Breast epithelium (tissue), 4 donors: Measurements from ENCODE around the gene BMP2K. TPM values are rescaled to one million over a fixed set of nuclear protein-coding genes. Genes with fewer than 3 reads are reported as not detected.

Experiments
- DNase-seq, 2 donors: peaks; one replicate each; pipeline ENCODE4 v3.0.0-alpha.2; 2019; ENCODE audit warnings: low spot score in 2 of 2
- H3K27ac ChIP-seq, 2 donors: fragments of 200-600 bp; sonication (generic) in 1 of 2; one replicate each; pipeline ENCODE4 v1.5.1; 2016 to 2019; ENCODE audit warnings: mild to moderate bottlenecking in 1 of 2
- H3K27me3 ChIP-seq, 2 donors: fragments of 200-600 bp; sonication (generic) in 1 of 2; one replicate each; pipeline versions ENCODE4 v1.5.1 to v1.6.0; 2017 to 2019; ENCODE audit warnings: control low read depth in 1 of 2, mild to moderate bottlenecking in 1 of 2
- H3K36me3 ChIP-seq: fragments of 200-600 bp; one replicate; pipeline ENCODE4 v1.5.1; 2019
- H3K4me1 ChIP-seq, 2 donors: fragments of 200-600 bp; sonication (generic); one replicate each; pipeline ENCODE4 v1.5.1; 2016 to 2019; ENCODE audit warnings: control low read depth in 1 of 2
- H3K4me3 ChIP-seq, 3 donors: fragments of 200-600 bp; sonication (generic); 1 replicate in 2 of 3; 2 replicates in 1 of 3; pipeline ENCODE4 v1.5.1; 2016 to 2019; ENCODE audit warnings: mild to moderate bottlenecking in 3 of 3, moderate library complexity in 2 of 3
- H3K9me3 ChIP-seq, 2 donors: fragments of 200-600 bp; sonication (generic) in 1 of 2; one replicate each; pipeline ENCODE4 v1.5.1; 2016 to 2019; ENCODE audit warnings: control low read depth in 1 of 2
- POLR2A ChIP-seq: fragments of 450-650 bp; IDR thresholded peaks from one replicate; pipeline ENCODE4 v1.6.1; 2016; ENCODE audit warnings: antibody characterized with exemption, mild to moderate bottlenecking, moderate library complexity
- POLR2AphosphoS5 ChIP-seq, 3 donors: sonication (generic); formaldehyde crosslinking; IDR thresholded peaks; one replicate each; pipeline ENCODE4 v1.6.1; 2017; ENCODE audit warnings: antibody characterized with exemption in 3 of 3
- intact Hi-C: fragments of 100-400 bp; cut with DNase I; formaldehyde crosslinking; loops from one replicate; pipeline ENCODE4 v1.15.1; 2023; ENCODE audit warnings: low total_unique reads
- total RNA-seq, 3 donors: library from RNA; depleted of rRNA; stranded (reverse); fragments of >200 nt; gene quantifications; one replicate each; pipeline ENCODE4 v1.1.0, GENCODE V29; 2016
- TF ChIP-seq, protein P1 (sequence below), 3 donors: fragments of 450-650 bp; IDR thresholded peaks; one replicate each; pipeline ENCODE4 v1.5.1; 2016 to 2017; ENCODE audit warnings: antibody characterized with exemption in 3 of 3, mild to moderate bottlenecking in 3 of 3, moderate library complexity in 3 of 3

BMP2K gene
- total RNA-seq, 3 donors from 2014 or later = 42.3 to 134 (median 42.4) TPM

DNA sequence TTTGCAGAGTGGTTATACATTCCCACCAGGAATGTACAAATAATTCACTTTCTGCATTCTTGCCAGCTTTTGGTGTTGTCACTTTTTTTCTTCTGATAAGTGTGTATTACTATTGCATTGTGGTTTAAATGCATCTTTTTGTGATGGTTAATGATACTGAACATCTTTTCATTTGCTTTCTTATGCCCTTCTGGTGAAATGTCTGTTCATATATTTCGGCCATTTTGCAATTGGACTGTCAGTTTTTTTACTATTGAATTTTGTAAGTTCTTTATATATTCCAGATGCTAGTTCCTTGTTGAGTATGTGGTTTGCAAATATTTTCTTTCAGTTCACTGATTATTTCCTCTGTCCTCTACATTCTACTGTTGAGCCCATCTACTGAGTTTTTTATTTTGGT lies 19.4 kb upstream of the BMP2K start:
- H3K4me1 ChIP-seq = no peaks in the 10 kb centered on the region
- no peak overlapping the region for H3K4me3 ChIP-seq
- DNase-seq = no peak
- H3K27ac ChIP-seq = no peak overlapping the region
- no peaks in the 10 kb centered on the region for H3K9me3 ChIP-seq
- TF ChIP-seq POLR2AphosphoS5 (IDR thresholded peaks at IDR 0.05) (no peak), POLR2A (no peak)
- TF ChIP-seq, protein P1, sequence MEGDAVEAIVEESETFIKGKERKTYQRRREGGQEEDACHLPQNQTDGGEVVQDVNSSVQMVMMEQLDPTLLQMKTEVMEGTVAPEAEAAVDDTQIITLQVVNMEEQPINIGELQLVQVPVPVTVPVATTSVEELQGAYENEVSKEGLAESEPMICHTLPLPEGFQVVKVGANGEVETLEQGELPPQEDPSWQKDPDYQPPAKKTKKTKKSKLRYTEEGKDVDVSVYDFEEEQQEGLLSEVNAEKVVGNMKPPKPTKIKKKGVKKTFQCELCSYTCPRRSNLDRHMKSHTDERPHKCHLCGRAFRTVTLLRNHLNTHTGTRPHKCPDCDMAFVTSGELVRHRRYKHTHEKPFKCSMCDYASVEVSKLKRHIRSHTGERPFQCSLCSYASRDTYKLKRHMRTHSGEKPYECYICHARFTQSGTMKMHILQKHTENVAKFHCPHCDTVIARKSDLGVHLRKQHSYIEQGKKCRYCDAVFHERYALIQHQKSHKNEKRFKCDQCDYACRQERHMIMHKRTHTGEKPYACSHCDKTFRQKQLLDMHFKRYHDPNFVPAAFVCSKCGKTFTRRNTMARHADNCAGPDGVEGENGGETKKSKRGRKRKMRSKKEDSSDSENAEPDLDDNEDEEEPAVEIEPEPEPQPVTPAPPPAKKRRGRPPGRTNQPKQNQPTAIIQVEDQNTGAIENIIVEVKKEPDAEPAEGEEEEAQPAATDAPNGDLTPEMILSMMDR (IDR thresholded peaks at IDR 0.05) = no peak
- no peaks in the 10 kb centered on the region for H3K27me3 ChIP-seq
- no peaks in the 10 kb centered on the region for H3K36me3 ChIP-seq
- intact Hi-C loops = no loop called here

DNA sequence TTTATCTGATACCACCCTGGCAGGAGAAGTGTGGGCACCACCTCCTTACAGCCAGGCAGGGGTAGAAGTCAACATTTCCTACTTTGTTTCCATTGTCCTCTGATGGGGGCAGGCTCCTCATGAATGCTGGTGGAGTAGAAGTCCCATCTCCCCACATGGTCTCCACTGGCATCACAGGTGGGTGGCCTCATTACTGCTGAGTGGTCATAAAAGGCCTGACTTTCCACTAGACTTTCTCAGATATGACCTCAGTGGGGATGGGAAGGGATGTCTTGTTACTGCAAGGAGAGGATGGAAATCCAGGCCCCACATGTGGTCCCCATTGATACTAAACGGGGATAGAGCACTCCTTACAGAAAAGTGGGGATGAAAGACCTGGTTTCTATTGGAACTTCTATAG lies 18.6 kb upstream of the BMP2K start:
- Histone ChIP-seq H3K9me3 (no peaks in the 10 kb centered on the region), H3K27ac (no peak overlapping the region), H3K27me3 (no peaks in the 10 kb centered on the region), H3K4me3 (no peak overlapping the region), H3K4me1 (no peaks in the 10 kb centered on the region), H3K36me3 (no peaks in the 10 kb centered on the region)
- intact Hi-C loops = no loop called here
- TF ChIP-seq POLR2AphosphoS5 (IDR thresholded peaks at IDR 0.05) (no peak), POLR2A (no peak)
- TF ChIP-seq, protein P1 (IDR thresholded peaks at IDR 0.05) = no peak
- DNase-seq = no peak

DNA sequence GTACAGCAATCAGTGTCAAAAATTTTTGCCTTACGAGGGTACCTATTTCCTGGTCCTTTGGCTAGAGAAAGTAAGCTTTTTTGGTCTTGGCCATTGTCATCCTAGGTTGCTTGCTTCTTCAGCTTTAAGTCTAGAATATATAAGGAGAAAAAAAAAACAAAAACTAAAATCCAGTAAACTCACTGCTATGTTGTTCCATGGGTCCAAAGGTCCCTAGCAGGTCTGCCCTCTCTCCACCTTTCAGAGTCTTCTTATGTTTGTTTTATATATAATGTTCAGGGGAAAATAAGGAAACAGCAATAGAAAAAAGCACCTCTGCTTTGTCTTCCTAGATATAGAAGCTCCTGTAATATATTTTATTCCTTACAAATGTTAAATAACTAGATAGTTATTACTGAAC lies 18.1 kb upstream of the BMP2K start:
- no peaks in the 10 kb centered on the region for H3K36me3 ChIP-seq
- no peak overlapping the region for H3K4me3 ChIP-seq
- intact Hi-C loops = no loop called here
- H3K27ac ChIP-seq = no peak overlapping the region
- no peaks in the 10 kb centered on the region for H3K27me3 ChIP-seq
- H3K9me3 ChIP-seq = no peaks in the 10 kb centered on the region
- TF ChIP-seq POLR2A (no peak), POLR2AphosphoS5 (IDR thresholded peaks at IDR 0.05) (no peak)
- TF ChIP-seq, protein P1 (IDR thresholded peaks at IDR 0.05) = no peak
- DNase-seq = no peak
- H3K4me1 ChIP-seq = no peaks in the 10 kb centered on the region

DNA sequence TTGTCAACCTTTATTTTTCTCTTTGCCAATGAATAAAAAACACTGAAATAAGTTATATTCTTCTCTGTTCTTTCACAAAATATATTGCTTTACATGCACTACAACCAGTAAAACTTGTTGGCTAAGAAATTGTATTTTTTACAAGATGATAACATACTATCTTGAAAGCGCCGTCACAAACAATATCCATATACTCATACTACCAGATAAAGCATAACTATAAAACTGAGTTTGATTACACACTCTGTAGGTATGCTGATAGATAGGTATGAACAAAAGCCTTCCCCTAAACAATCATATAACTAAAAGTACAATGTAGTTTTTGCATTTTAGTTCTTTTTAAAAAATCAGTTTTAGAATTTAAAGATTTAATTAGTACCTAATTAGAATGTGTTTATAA lies 13.6 kb upstream of the BMP2K start:
- intact Hi-C loops = no loop called here
- TF ChIP-seq POLR2A (no peak), POLR2AphosphoS5 (IDR thresholded peaks at IDR 0.05) (no peak)
- TF ChIP-seq, protein P1 (IDR thresholded peaks at IDR 0.05) = no peak
- Histone ChIP-seq H3K4me3 (no peak overlapping the region), H3K9me3 (no peaks in the 10 kb centered on the region), H3K27me3 (no peaks in the 10 kb centered on the region), H3K27ac (no peak overlapping the region), H3K36me3 (no peaks in the 10 kb centered on the region), H3K4me1 (no peaks in the 10 kb centered on the region)
- DNase-seq = no peak

DNA sequence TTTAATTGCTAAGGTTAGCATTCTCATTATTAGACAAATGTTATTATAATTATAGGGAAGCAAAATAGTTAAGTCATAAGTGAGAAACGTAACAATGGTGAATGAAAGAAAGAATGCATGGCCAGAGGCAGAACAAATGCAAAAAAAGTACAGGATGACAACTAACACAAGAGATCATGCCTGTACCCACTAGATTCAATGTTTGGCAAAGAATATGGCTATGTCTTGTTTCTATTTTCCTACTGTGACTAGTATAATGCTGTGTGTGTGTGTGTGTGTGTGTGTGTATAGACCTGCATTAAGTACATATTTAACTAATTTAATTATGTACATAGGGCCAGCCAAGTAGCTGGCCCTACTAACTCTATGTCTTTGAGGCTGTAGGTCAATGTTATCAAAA lies 12.9 kb upstream of the BMP2K start:
- no peak for DNase-seq
- no peak overlapping the region for H3K27ac ChIP-seq
- no peaks in the 10 kb centered on the region for H3K27me3 ChIP-seq
- H3K4me1 ChIP-seq = no peaks in the 10 kb centered on the region
- TF ChIP-seq POLR2AphosphoS5 (IDR thresholded peaks at IDR 0.05) (no peak), POLR2A (no peak)
- TF ChIP-seq, protein P1 (IDR thresholded peaks at IDR 0.05) = no peak
- intact Hi-C loops = no loop called here
- H3K4me3 ChIP-seq = no peak overlapping the region
- H3K36me3 ChIP-seq = no peaks in the 10 kb centered on the region
- H3K9me3 ChIP-seq = no peaks in the 10 kb centered on the region
